GM12874 (cell line): ENCODE measurements around the gene MPC2.

ENCODE experiments used
- CTCF ChIP-seq: IDR thresholded peaks from 2 replicates; pipeline ENCODE4 v1.5.1; 2011; ENCODE audit warnings: low read depth, mild to moderate bottlenecking, control low read depth, low read length, moderate library complexity; ENCODE audit not compliant: insufficient read depth

MPC2 gene

GRCh38 chr1:167934426-167935215 lies 2.3 kb downstream of the MPC2 start:
- no peak for TF ChIP-seq CTCF

GRCh38 chr1:167933788-167934187 lies 3.1 kb downstream of the MPC2 start:
- TF ChIP-seq CTCF: no peak

- TF ChIP-seq CTCF: no peak
Observed at GRCh38 chr1:167929725-167930124, 7.1 kb downstream of the MPC2 start.

GRCh38 chr1:167928457-167928852 lies 8.4 kb downstream of the MPC2 start:
- no peak for TF ChIP-seq CTCF

- TF ChIP-seq CTCF: no peak
Observed at GRCh38 chr1:167927046-167927754, 9.7 kb downstream of the MPC2 start.

- no peak for TF ChIP-seq CTCF
Observed at GRCh38 chr1:167926486-167926997, 10.3 kb downstream of the MPC2 start.

- no peak for TF ChIP-seq CTCF
Observed at GRCh38 chr1:167924543-167925231, 12.2 kb downstream of the MPC2 start.
